IMR-90 (cell line): ENCODE data around the gene ETV6.

Experiments used
- CHD1 ChIP-seq: IDR thresholded peaks from 2 replicates; pipeline ENCODE4 v1.6.1; 2012; ENCODE audit warnings: low read depth, low read length, improper control_type of control experiment
- CTCF ChIP-seq: conservative IDR thresholded peaks from 2 replicates; pipeline ENCODE4 v1.5.1; 2012; ENCODE audit warnings: mild to moderate bottlenecking, low read depth, low read length, improper control_type of control experiment
- ELK1 ChIP-seq: fragments of 150-350 bp; IDR thresholded peaks from 2 replicates; pipeline ENCODE4 v1.6.1; 2016; ENCODE audit warnings: low read depth, mild to moderate bottlenecking, low read length, moderate library complexity, borderline replicate concordance
- FOS ChIP-seq: fragments of 150-350 bp; IDR thresholded peaks from 2 replicates; pipeline ENCODE4 v1.6.1; 2016; ENCODE audit warnings: low read depth, low read length
- MAFK ChIP-seq: IDR thresholded peaks from 2 replicates; pipeline ENCODE4 v1.6.1; 2012; ENCODE audit warnings: low read depth, low read length, improper control_type of control experiment
- MXI1 ChIP-seq: IDR thresholded peaks from 2 replicates; pipeline ENCODE4 v1.6.1; 2012; ENCODE audit warnings: low read depth, mild to moderate bottlenecking, low read length, moderate library complexity, borderline replicate concordance
- POLR2A ChIP-seq: IDR thresholded peaks from 2 replicates; pipeline ENCODE4 v1.6.1; 2012; ENCODE audit warnings: mild to moderate bottlenecking, low read depth, low read length
- RAD21 ChIP-seq: IDR thresholded peaks from 2 replicates; pipeline ENCODE4 v1.6.1; 2012; ENCODE audit warnings: low read length, improper control_type of control experiment
- RFX5 ChIP-seq: IDR thresholded peaks from 2 replicates; pipeline ENCODE4 v1.8.0; 2012; ENCODE audit warnings: low read depth, mild to moderate bottlenecking, low read length, moderate library complexity

GRCh38 chr12:11810206-11810545 is 160.7 kb downstream of the ETV6 start:
- no peak for TF ChIP-seq CTCF
- TF ChIP-seq FOS: no peak
- no peak for TF ChIP-seq MXI1
- TF ChIP-seq POLR2A: no peak
- no peak for TF ChIP-seq RAD21
- no peak for TF ChIP-seq CHD1
- no peak for TF ChIP-seq MAFK
- TF ChIP-seq RFX5: no peak
- no peak for TF ChIP-seq ELK1
